CD8-positive, alpha-beta memory T cell (primary cell): ENCODE results near the gene UBE2L6. TPM values are rescaled to one million over a fixed set of nuclear protein-coding genes. Genes with fewer than 3 reads are reported as not detected.

Experiments used
- CTCF ChIA-PET: fragments of 350-600 bp; sonication (Branson Sonifier 250); formaldehyde crosslinking; loops from one replicate; lab custom pipeline; 2021; ENCODE audit warnings: antibody characterized with exemption; lab: Charles Lee
- POLR2A ChIA-PET: fragments of 350-600 bp; sonication (Branson Sonifier 250); formaldehyde crosslinking; loops from one replicate; lab custom pipeline; 2021; ENCODE audit warnings: antibody characterized with exemption; lab: Charles Lee
- DNase-seq, 5 donors: peaks; one replicate each; pipeline versions ENCODE4 v3.0.0 to v3.0.0-alpha.2; 2020 to 2022; ENCODE audit warnings: mixed read lengths in 1 of 5
- H3K27ac ChIP-seq: one replicate; pipeline ENCODE4 v1.7.0; 2013; ENCODE audit warnings: low read depth, mild to moderate bottlenecking, low read length, moderate library complexity
- H3K27me3 ChIP-seq: 2 replicates; pipeline ENCODE4 v1.7.0; 2013; ENCODE audit warnings: low read length, mild to moderate bottlenecking; ENCODE audit not compliant: insufficient read depth, poor library complexity, severe bottlenecking
- H3K36me3 ChIP-seq: 2 replicates; pipeline ENCODE4 v1.7.0; 2013; ENCODE audit warnings: mild to moderate bottlenecking, low read length, moderate library complexity; ENCODE audit not compliant: insufficient read depth
- H3K4me1 ChIP-seq: 2 replicates; pipeline ENCODE4 v1.7.0; 2013; ENCODE audit warnings: mild to moderate bottlenecking, low read length, moderate library complexity; ENCODE audit not compliant: insufficient read depth
- H3K4me3 ChIP-seq: 2 replicates; pipeline ENCODE4 v1.7.0; 2013; ENCODE audit warnings: mild to moderate bottlenecking, low read length
- H3K9me3 ChIP-seq: 2 replicates; pipeline ENCODE4 v1.7.0; 2013; ENCODE audit warnings: mild to moderate bottlenecking, low read length
- H3K27ac Mint-ChIP-seq, 8 donors: one replicate each; pipeline ENCODE4 v1.8.0; 2020 to 2021; ENCODE audit warnings: mixed read lengths in 8 of 8, mild to moderate bottlenecking in 6 of 8, inconsistent platforms in 3 of 8, moderate library complexity in 3 of 8
- H3K27me3 Mint-ChIP-seq, 2 donors: one replicate each; pipeline ENCODE4 v1.8.0; 2020 to 2021; ENCODE audit warnings: mixed read lengths in 2 of 2, mild to moderate bottlenecking in 1 of 2, moderate library complexity in 1 of 2
- H3K36me3 Mint-ChIP-seq, 3 donors: one replicate each; pipeline ENCODE4 v1.8.0; 2020 to 2021; ENCODE audit warnings: mixed read lengths in 3 of 3, inconsistent platforms in 1 of 3, mild to moderate bottlenecking in 1 of 3
- H3K4me1 Mint-ChIP-seq, 3 donors: one replicate each; pipeline ENCODE4 v1.8.0; 2020 to 2021; ENCODE audit warnings: mixed read lengths in 3 of 3, inconsistent platforms in 1 of 3, mild to moderate bottlenecking in 1 of 3
- H3K4me3 Mint-ChIP-seq, 7 donors: one replicate each; pipeline ENCODE4 v1.8.0; 2020 to 2021; ENCODE audit warnings: mixed read lengths in 7 of 7, mild to moderate bottlenecking in 6 of 7, moderate library complexity in 4 of 7, inconsistent platforms in 2 of 7
- H3K9me3 Mint-ChIP-seq, 5 donors: one replicate each; pipeline ENCODE4 v1.8.0; 2020 to 2022; ENCODE audit warnings: mixed read lengths in 5 of 5, mild to moderate bottlenecking in 3 of 5, moderate library complexity in 2 of 5, inconsistent platforms in 1 of 5
- polyA plus RNA-seq: library from polyadenylated mRNA; unstranded; fragments of 300-500 nt; fragmentation: Illumina TruSeq; gene quantifications from one replicate; pipeline ENCODE4 v1.2.3, GENCODE V29; 2021
- total RNA-seq, 2 experiments: library from RNA; stranded (reverse); gene quantifications; one replicate each; pipeline ENCODE4 v1.2.3, GENCODE V29; 2021

UBE2L6 gene
- total and polyA plus RNA-seq, 3 experiments from 2014 or later = 74.9 to 286 (median 79.2) TPM

- no peaks in the 10 kb centered on the region for H3K36me3 ChIP-seq
- DNase-seq = peak in 4 of 5 donors; percentile 14 to 52 (median 31)
- peak overlapping the region; percentile 88 to 99 (median 96) for H3K27ac Mint-ChIP-seq
- peaks cover 54 to 66% (median 59%) of the 10 kb centered on the region in 3 donors for H3K4me1 Mint-ChIP-seq
- peak overlapping the region; percentile 60 for H3K4me3 ChIP-seq
- no peaks in the 10 kb centered on the region for H3K9me3 Mint-ChIP-seq
- no peaks in the 10 kb centered on the region for H3K27me3 ChIP-seq
- H3K4me1 ChIP-seq = peaks cover 39% of the 10 kb centered on the region
- H3K27me3 Mint-ChIP-seq = no peaks in the 10 kb centered on the region
- H3K9me3 ChIP-seq = no peaks in the 10 kb centered on the region
- peak overlapping the region; percentile 95 to 100 (median 99) for H3K4me3 Mint-ChIP-seq
- ChIA-PET POLR2A (no interaction called here), CTCF (interaction anchor here (2.2 to 6.4 kb wide), 4 partner anchors 70 to 108 kb away, joined by 8 to 144 read pairs (median 18); partner anchors contain the start of gene YPEL4)
- peaks cover 0 to 39% (median 0%) of the 10 kb centered on the region in 3 donors for H3K36me3 Mint-ChIP-seq
- peak overlapping the region; percentile 86 for H3K27ac ChIP-seq
These were observed 1.2 kb downstream of the UBE2L6 start for GRCh38 chr11:57566005-57566904.

- peaks cover 0 to 66% (median 4%) of the 10 kb centered on the region in 3 donors for H3K36me3 Mint-ChIP-seq
- POLR2A ChIA-PET = no interaction called here
- no peaks in the 10 kb centered on the region for H3K9me3 Mint-ChIP-seq
- H3K4me3 Mint-ChIP-seq = peak overlapping the region in 3 of 7 donors; percentile 46 to 66 (median 49)
- DNase-seq = no peak
- CTCF ChIA-PET = interaction anchor here (0.6 to 1.4 kb wide), 3 partner anchors 69 to 228 kb away, joined by 3 to 4 read pairs (median 3); no protein-coding TSS in a partner anchor
- H3K27ac ChIP-seq = no peak overlapping the region
- peaks cover 55 to 70% (median 64%) of the 10 kb centered on the region in 3 donors for H3K4me1 Mint-ChIP-seq
- no peaks in the 10 kb centered on the region for H3K9me3 ChIP-seq
- no peaks in the 10 kb centered on the region for H3K27me3 Mint-ChIP-seq
- peaks cover 33% of the 10 kb centered on the region for H3K4me1 ChIP-seq
- H3K27me3 ChIP-seq = no peaks in the 10 kb centered on the region
- H3K4me3 ChIP-seq = no peak overlapping the region
- H3K27ac Mint-ChIP-seq = peak overlapping the region in 7 of 8 donors; percentile 8 to 89 (median 79)
- peaks cover 11% of the 10 kb centered on the region for H3K36me3 ChIP-seq
These were observed 4.9 kb downstream of the UBE2L6 start for GRCh38 chr11:57562596-57562995.

- Mint-ChIP-seq H3K36me3 (peaks cover 0 to 76% (median 9%) of the 10 kb centered on the region in 3 donors), H3K4me1 (peaks cover 41 to 52% (median 51%) of the 10 kb centered on the region in 3 donors), H3K27ac (peak overlapping the region in 3 of 8 donors; percentile 54 to 73 (median 68)), H3K27me3 (no peaks in the 10 kb centered on the region), H3K9me3 (no peaks in the 10 kb centered on the region), H3K4me3 (no peak overlapping the region)
- H3K4me1 ChIP-seq = peaks cover 24% of the 10 kb centered on the region
- H3K27me3 ChIP-seq = no peaks in the 10 kb centered on the region
- POLR2A ChIA-PET = no interaction called here
- CTCF ChIA-PET = interaction anchor here (1.2 to 3.7 kb wide), 2 partner anchors 8 to 87 kb away, joined by 3 to 18 read pairs; partner anchors contain the start of gene UBE2L6
- no peak for DNase-seq
- no peak overlapping the region for H3K27ac ChIP-seq
- peaks cover 28% of the 10 kb centered on the region for H3K36me3 ChIP-seq
- H3K4me3 ChIP-seq = no peak overlapping the region
- no peaks in the 10 kb centered on the region for H3K9me3 ChIP-seq
These were observed 7.3 kb downstream of the UBE2L6 start for GRCh38 chr11:57560146-57560545.

GRCh38 chr11:57556041-57556440 is 11.4 kb downstream of the UBE2L6 start:
- Mint-ChIP-seq H3K9me3 (no peaks in the 10 kb centered on the region), H3K4me1 (peaks cover 8 to 16% (median 14%) of the 10 kb centered on the region in 3 donors), H3K36me3 (peaks cover 0 to 93% (median 22%) of the 10 kb centered on the region in 3 donors), H3K4me3 (no peak overlapping the region), H3K27ac (peak overlapping the region in 1 of 8 donors; percentile 3), H3K27me3 (no peaks in the 10 kb centered on the region)
- DNase-seq = no peak
- no peaks in the 10 kb centered on the region for H3K4me1 ChIP-seq
- ChIA-PET CTCF (no interaction called here), POLR2A (no interaction called here)
- no peaks in the 10 kb centered on the region for H3K27me3 ChIP-seq
- peaks cover 63% of the 10 kb centered on the region for H3K36me3 ChIP-seq
- H3K27ac ChIP-seq = no peak overlapping the region
- no peak overlapping the region for H3K4me3 ChIP-seq
- no peaks in the 10 kb centered on the region for H3K9me3 ChIP-seq

- H3K27ac ChIP-seq = no peak overlapping the region
- peaks cover 70% of the 10 kb centered on the region for H3K36me3 ChIP-seq
- POLR2A ChIA-PET = no interaction called here
- Mint-ChIP-seq H3K9me3 (no peaks in the 10 kb centered on the region), H3K27ac (peak overlapping the region in 5 of 8 donors; percentile 14 to 94 (median 82)), H3K27me3 (no peaks in the 10 kb centered on the region), H3K4me3 (no peak overlapping the region), H3K4me1 (peaks cover 5 to 13% (median 12%) of the 10 kb centered on the region in 3 donors), H3K36me3 (peaks cover 0 to 95% (median 22%) of the 10 kb centered on the region in 3 donors)
- DNase-seq = no peak
- no peaks in the 10 kb centered on the region for H3K4me1 ChIP-seq
- CTCF ChIA-PET = interaction anchor here (0.9 to 1.3 kb wide), 2 partner anchors 62 to 86 kb away, joined by 3 to 4 read pairs; no protein-coding TSS in a partner anchor
- H3K9me3 ChIP-seq = no peaks in the 10 kb centered on the region
- no peaks in the 10 kb centered on the region for H3K27me3 ChIP-seq
- no peak overlapping the region for H3K4me3 ChIP-seq
These were observed 12.1 kb downstream of the UBE2L6 start for GRCh38 chr11:57555393-57555792.

GRCh38 chr11:57552479-57552878 is 15.0 kb downstream of the UBE2L6 start:
- Histone ChIP-seq H3K4me3 (no peak overlapping the region), H3K9me3 (no peaks in the 10 kb centered on the region), H3K27me3 (no peaks in the 10 kb centered on the region), H3K27ac (no peak overlapping the region), H3K4me1 (no peaks in the 10 kb centered on the region), H3K36me3 (peaks cover 69% of the 10 kb centered on the region)
- ChIA-PET POLR2A (no interaction called here), CTCF (interaction anchor here (0.7 kb wide), 1 partner anchor 88 kb away, joined by 3 read pairs; no protein-coding TSS in a partner anchor)
- Mint-ChIP-seq H3K4me1 (peaks cover 8 to 16% (median 14%) of the 10 kb centered on the region in 3 donors), H3K27ac (peak overlapping the region in 1 of 8 donors; percentile 33), H3K4me3 (no peak overlapping the region), H3K27me3 (no peaks in the 10 kb centered on the region), H3K36me3 (peaks cover 0 to 91% (median 21%) of the 10 kb centered on the region in 3 donors), H3K9me3 (no peaks in the 10 kb centered on the region)
- no peak for DNase-seq

GRCh38 chr11:57551941-57552340 is 15.5 kb downstream of the UBE2L6 start:
- H3K27ac Mint-ChIP-seq = peak overlapping the region in 2 of 8 donors; percentile 26 to 57
- Histone ChIP-seq H3K27ac (no peak overlapping the region), H3K4me3 (no peak overlapping the region), H3K36me3 (peaks cover 66% of the 10 kb centered on the region), H3K4me1 (no peaks in the 10 kb centered on the region), H3K9me3 (no peaks in the 10 kb centered on the region), H3K27me3 (no peaks in the 10 kb centered on the region)
- peaks cover 0 to 90% (median 19%) of the 10 kb centered on the region in 3 donors for H3K36me3 Mint-ChIP-seq
- no peaks in the 10 kb centered on the region for H3K27me3 Mint-ChIP-seq
- CTCF ChIA-PET = interaction anchor here (0.7 to 2.9 kb wide), 2 partner anchors 16 to 89 kb away, joined by 3 to 10 read pairs; partner anchors contain the start of gene UBE2L6
- POLR2A ChIA-PET = no interaction called here
- DNase-seq = no peak
- peaks cover 11 to 22% (median 14%) of the 10 kb centered on the region in 3 donors for H3K4me1 Mint-ChIP-seq
- no peak overlapping the region for H3K4me3 Mint-ChIP-seq
- no peaks in the 10 kb centered on the region for H3K9me3 Mint-ChIP-seq
